Type B pancreatic cell (in vitro differentiated cells): ENCODE data around the gene HYAL3. TPM values are rescaled to one million over a fixed set of nuclear protein-coding genes. Genes with fewer than 3 reads are reported as not detected.
A peak's percentile ranks its signal among the peaks of the same experiment; 100 is the strongest.

Experiments
- DNase-seq: peaks from one replicate; pipeline ENCODE4 v3.0.0; 2021; ENCODE audit warnings: mixed read lengths; ENCODE audit not compliant: unreplicated experiment; ENCODE audit errors: extremely low spot score
- H3K27ac Mint-ChIP-seq: 2 replicates; pipeline ENCODE4 v1.8.0; 2021; ENCODE audit warnings: mild to moderate bottlenecking, mixed read lengths
- H3K27me3 Mint-ChIP-seq: 2 replicates; pipeline ENCODE4 v1.8.0; 2021; ENCODE audit warnings: mixed read lengths
- H3K36me3 Mint-ChIP-seq: 2 replicates; pipeline ENCODE4 v1.8.0; 2021; ENCODE audit warnings: mixed read lengths
- H3K4me1 Mint-ChIP-seq: one replicate; pipeline ENCODE4 v1.8.0; 2021; ENCODE audit warnings: mixed read lengths; ENCODE audit not compliant: unreplicated experiment
- H3K4me3 Mint-ChIP-seq: 2 replicates; pipeline ENCODE4 v1.8.0; 2021; ENCODE audit warnings: mild to moderate bottlenecking, mixed read lengths
- H3K9me3 Mint-ChIP-seq: 2 replicates; pipeline ENCODE4 v1.8.0; 2021; ENCODE audit warnings: mixed read lengths
- total RNA-seq: library from RNA; stranded (reverse); gene quantifications from 2 replicates; pipeline ENCODE4 v1.2.1, GENCODE V29; 2021; ENCODE audit warnings: low replicate concordance
- TF ChIP-seq, protein P1 (sequence below): fragments of 200-600 bp; sonication (generic); conservative IDR thresholded peaks from 2 replicates; pipeline ENCODE4 v1.5.0; 2021; ENCODE audit warnings: antibody characterized with exemption, mild to moderate bottlenecking

HYAL3 gene
- total RNA-seq, 1 donor from 2014 or later: 2.9 TPM

DNA sequence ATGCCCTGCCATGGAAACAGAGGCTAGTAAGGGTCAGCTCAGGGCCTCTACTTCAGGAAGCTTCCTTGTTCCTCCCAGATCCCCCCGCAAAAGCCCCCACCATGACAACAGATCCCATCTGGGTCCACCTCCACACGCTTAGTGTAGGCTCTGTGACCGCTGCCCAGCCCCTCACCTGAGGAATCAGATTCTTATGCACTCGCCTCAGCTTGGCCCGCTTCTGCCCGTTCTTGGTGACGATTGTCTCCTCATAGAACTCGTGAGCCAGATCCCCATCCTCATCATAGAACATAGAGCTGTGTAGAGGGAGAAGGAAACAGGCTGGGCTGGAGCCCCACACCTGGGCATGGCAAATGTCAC, 27.0 kb upstream of the HYAL3 start:
- Mint-ChIP-seq H3K27ac (no peak overlapping the region), H3K36me3 (peaks cover 4% of the 10 kb centered on the region), H3K4me1 (peaks cover 16% of the 10 kb centered on the region), H3K4me3 (peak overlapping the region; percentile 60), H3K27me3 (no peaks in the 10 kb centered on the region), H3K9me3 (no peaks in the 10 kb centered on the region)
- no peak for DNase-seq
- TF ChIP-seq, protein P1, sequence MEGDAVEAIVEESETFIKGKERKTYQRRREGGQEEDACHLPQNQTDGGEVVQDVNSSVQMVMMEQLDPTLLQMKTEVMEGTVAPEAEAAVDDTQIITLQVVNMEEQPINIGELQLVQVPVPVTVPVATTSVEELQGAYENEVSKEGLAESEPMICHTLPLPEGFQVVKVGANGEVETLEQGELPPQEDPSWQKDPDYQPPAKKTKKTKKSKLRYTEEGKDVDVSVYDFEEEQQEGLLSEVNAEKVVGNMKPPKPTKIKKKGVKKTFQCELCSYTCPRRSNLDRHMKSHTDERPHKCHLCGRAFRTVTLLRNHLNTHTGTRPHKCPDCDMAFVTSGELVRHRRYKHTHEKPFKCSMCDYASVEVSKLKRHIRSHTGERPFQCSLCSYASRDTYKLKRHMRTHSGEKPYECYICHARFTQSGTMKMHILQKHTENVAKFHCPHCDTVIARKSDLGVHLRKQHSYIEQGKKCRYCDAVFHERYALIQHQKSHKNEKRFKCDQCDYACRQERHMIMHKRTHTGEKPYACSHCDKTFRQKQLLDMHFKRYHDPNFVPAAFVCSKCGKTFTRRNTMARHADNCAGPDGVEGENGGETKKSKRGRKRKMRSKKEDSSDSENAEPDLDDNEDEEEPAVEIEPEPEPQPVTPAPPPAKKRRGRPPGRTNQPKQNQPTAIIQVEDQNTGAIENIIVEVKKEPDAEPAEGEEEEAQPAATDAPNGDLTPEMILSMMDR: no peak

DNA sequence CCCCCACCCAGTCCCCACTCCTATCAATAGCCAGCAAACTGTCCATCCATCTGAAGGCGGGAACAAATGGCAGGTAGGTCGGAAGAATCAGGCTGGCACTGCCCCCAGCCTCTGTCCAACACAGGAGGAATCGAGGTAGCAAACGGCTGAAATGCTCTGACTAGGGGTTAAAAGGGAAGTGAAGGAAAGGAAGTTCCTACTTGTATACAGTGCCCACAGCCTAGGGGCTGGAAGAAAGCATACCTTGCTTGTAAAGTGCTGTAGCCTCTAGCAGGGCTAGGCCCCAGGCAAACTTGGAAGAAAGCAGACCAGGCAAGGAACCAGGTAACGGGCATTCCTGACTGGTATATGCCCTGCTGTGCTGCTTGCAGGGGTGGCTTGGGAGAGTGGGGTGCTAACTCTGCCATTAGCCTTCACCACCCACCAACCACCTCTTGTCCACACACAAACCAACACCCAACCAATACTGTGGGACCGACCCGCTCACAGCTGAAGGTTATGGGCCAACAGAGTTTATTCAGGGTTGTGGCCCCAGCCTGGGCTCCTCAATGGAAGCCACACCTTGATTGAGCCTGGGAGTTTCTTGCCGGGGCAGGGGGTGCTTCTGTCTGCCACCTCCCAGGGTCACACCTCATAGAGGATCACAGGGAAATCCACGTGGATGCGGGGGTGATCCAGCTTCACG, 26.4 kb upstream of the HYAL3 start:
- Mint-ChIP-seq H3K27ac (no peak overlapping the region), H3K4me3 (peak overlapping the region; percentile 75), H3K4me1 (peaks cover 16% of the 10 kb centered on the region), H3K36me3 (peaks cover 4% of the 10 kb centered on the region), H3K9me3 (no peaks in the 10 kb centered on the region), H3K27me3 (no peaks in the 10 kb centered on the region)
- DNase-seq: no peak
- TF ChIP-seq, protein P1: no peak

DNA sequence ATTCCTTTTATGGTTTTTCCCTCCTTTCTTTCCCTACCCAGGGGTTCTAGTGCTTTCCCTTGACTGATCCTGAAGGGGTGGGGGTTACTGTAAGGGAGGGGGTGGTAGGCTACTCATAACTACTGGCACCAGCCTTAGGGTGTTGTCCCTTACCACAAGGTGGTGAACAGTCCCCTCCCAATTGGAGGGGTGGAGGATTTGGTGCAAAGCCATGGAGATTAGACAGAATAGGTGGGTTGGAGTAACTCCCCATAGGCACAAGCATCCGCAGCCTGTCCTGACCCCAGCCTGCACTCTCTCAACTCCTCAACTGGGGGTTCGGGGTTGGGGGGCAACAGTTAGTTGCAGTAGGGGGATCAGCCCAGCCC, 25.9 kb upstream of the HYAL3 start:
- Mint-ChIP-seq H3K27ac (peak overlapping the region; percentile 86), H3K4me3 (peak overlapping the region; percentile 75), H3K9me3 (no peaks in the 10 kb centered on the region), H3K27me3 (no peaks in the 10 kb centered on the region), H3K4me1 (peaks cover 19% of the 10 kb centered on the region), H3K36me3 (peaks cover 4% of the 10 kb centered on the region)
- TF ChIP-seq, protein P1: no peak
- DNase-seq: no peak

DNA sequence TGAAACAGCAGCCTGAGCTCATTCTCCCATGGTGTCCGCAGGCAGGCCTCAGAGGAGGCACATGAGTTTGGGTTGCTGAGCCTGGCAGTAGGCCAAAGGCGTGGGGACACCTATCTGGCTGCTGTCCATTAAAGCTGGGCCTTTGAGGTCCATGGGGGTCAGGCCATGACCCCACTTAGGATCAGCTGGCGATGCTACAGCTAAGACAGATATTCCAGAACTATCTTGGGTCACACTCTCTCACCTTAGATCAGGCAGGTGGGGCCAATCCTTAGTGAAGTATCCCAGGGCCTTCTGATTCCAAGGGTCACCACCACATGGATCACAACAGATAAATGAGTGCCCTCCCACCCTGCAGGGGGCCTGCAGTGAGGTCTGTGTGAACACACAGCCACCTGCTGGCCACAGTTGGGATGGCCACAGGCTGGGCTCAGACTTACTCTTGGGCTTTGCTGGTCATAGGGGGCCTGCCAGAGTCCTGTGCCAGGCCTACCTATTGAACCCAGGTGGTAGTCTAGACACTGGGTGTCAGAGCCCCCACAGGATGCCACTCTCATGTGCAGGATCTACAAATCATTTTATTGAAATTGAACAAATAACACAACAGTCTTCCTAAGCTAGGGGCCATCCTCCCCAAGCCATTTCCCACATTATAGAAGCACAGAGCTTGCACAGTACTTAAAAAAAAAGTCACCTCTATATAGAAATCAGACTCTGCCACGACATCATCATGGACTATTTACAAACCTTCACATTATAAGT, 25.3 kb upstream of the HYAL3 start:
- TF ChIP-seq, protein P1: peak; percentile 86
- Mint-ChIP-seq H3K36me3 (peaks cover 4% of the 10 kb centered on the region), H3K4me3 (peak overlapping the region; percentile 75), H3K4me1 (peaks cover 22% of the 10 kb centered on the region), H3K9me3 (no peaks in the 10 kb centered on the region), H3K27ac (peak overlapping the region; percentile 86), H3K27me3 (no peaks in the 10 kb centered on the region)
- DNase-seq: no peak

DNA sequence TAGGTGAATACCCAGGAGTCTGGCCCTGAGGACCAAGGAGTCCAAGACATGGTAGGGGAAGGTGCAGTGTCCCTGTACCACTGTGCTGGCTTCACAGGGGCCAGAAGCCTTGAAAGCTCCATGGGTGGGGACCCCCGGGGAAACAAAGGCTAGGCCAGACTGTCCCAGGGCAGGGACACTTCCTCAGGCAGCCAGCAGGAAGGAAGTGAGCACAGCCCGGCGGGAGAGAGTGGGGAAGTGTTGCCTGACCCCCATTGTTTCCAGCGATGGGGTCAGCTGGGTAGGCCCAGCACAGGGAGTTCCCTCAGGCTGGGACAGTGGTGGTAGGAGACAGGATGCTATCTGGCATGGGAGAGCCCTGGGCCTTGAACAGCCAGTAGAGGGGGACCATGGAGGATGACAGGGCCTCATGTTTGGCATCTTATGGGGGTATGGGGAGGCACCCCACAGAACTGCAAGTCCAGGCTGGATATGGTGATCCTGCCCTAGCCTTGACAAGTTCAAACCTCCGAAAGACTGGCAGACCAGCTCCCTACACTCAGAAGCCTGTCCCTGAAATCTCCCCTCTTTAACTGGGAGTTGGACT, 24.5 kb upstream of the HYAL3 start:
- Mint-ChIP-seq H3K4me3 (no peak overlapping the region), H3K27ac (peak overlapping the region; percentile 67)

More for the DNA sequence above, 24.5 kb upstream of the HYAL3 start:
- DNase-seq: no peak
- no peaks in the 10 kb centered on the region for H3K9me3 Mint-ChIP-seq
- peaks cover 4% of the 10 kb centered on the region for H3K36me3 Mint-ChIP-seq
- H3K4me1 Mint-ChIP-seq: peaks cover 25% of the 10 kb centered on the region
- H3K27me3 Mint-ChIP-seq: no peaks in the 10 kb centered on the region
- TF ChIP-seq, protein P1: peak; percentile 29
